DND-41 (cell line): Measurements from ENCODE around the gene FMN1.

Experiments
- CTCF ChIP-seq: IDR thresholded peaks from 2 replicates; pipeline ENCODE4 v1.5.1; 2012; ENCODE audit warnings: borderline replicate concordance, low read length, moderate library complexity, mild to moderate bottlenecking; ENCODE audit not compliant: poor library complexity, severe bottlenecking; ENCODE audit errors: extremely low read depth
- EZH2 ChIP-seq: IDR thresholded peaks from 3 replicates; pipeline ENCODE4 v1.6.1; 2012; ENCODE audit warnings: borderline replicate concordance, low read depth, mild to moderate bottlenecking, moderate library complexity, low read length, inconsistent platforms; ENCODE audit not compliant: severe bottlenecking

GRCh38 chr15:33200903-33201302 lies 6.4 kb upstream of the FMN1 start:
- TF ChIP-seq CTCF = no peak
- no peak for TF ChIP-seq EZH2
